ENCODE data around the gene SSTR5.
"Not testable (repeated sequence)": the region's sequence is repeated elsewhere in the genome, so short reads cannot be mapped to it uniquely, and the experiment has no call there.

DNA sequence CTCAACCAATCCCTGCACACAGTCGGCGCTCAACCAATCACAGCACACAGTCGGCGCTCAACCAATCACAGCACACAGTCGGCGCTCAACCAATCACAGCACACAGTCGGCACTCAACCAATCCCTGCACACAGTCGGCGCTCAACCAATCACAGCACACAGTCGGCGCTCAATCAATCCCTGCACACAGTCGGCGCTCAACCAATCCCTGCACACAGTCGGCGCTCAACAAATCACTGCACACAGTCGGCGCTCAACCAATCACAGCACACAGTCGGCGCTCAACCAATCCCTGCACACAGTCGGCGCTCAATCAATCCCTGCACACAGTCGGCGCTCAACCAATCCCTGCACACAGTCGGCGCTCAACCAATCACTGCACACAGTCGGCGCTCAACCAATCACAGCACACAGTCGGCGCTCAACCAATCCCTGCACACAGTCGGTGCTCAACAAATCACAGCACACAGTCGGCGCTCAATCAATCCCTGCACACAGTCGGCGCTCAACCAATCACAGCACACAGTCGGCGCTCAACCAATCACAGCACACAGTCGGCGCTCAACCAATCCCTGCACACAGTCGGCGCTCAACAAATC lies 20.2 kb downstream of the SSTR5 start:
- not testable (repeated sequence) for TF ChIP-seq EZH2 (IDR thresholded peaks at IDR 0.05; ENCODE audit: borderline replicate concordance, low read depth, low read length, severe bottlenecking)
- TF ChIP-seq, protein P1, sequence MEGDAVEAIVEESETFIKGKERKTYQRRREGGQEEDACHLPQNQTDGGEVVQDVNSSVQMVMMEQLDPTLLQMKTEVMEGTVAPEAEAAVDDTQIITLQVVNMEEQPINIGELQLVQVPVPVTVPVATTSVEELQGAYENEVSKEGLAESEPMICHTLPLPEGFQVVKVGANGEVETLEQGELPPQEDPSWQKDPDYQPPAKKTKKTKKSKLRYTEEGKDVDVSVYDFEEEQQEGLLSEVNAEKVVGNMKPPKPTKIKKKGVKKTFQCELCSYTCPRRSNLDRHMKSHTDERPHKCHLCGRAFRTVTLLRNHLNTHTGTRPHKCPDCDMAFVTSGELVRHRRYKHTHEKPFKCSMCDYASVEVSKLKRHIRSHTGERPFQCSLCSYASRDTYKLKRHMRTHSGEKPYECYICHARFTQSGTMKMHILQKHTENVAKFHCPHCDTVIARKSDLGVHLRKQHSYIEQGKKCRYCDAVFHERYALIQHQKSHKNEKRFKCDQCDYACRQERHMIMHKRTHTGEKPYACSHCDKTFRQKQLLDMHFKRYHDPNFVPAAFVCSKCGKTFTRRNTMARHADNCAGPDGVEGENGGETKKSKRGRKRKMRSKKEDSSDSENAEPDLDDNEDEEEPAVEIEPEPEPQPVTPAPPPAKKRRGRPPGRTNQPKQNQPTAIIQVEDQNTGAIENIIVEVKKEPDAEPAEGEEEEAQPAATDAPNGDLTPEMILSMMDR (IDR thresholded peaks at IDR 0.05; ENCODE audit: borderline replicate concordance, extremely low read depth, low read length, poor library complexity, severe bottlenecking) = not testable (repeated sequence)

All from DND-41 (cell line).